Central memory CD8-positive, alpha-beta T cell (primary cell): ENCODE data around the gene C17orf67.
A peak's percentile ranks its signal among the peaks of the same experiment; 100 is the strongest.
"Not testable (repeated sequence)": the region's sequence is repeated elsewhere in the genome, so short reads cannot be mapped to it uniquely, and the experiment has no call there.

ENCODE experiments used
- ATAC-seq: fragments of 150-1000 bp; cut with Tn5 transposase; replicated peaks from 2 replicates; pipeline ENCODE4 v1.10.0; 2022; ENCODE audit warnings: mild to moderate bottlenecking, moderate FRiP score, moderate number of reproducible peaks; ENCODE audit not compliant: poor library complexity, severe bottlenecking; ENCODE audit errors: extremely low read depth
- DNase-seq, 2 donors: peaks; one replicate each; pipeline ENCODE4 v3.0.0; 2021; ENCODE audit warnings: low spot score in 2 of 2
- H3K27ac Mint-ChIP-seq: one replicate; pipeline ENCODE4 v1.8.0; 2022; ENCODE audit warnings: low read depth, mild to moderate bottlenecking, moderate library complexity, mixed read lengths
- H3K27me3 Mint-ChIP-seq: one replicate; pipeline ENCODE4 v1.8.0; 2022; ENCODE audit warnings: mixed read lengths
- H3K36me3 Mint-ChIP-seq: one replicate; pipeline ENCODE4 v1.8.0; 2022; ENCODE audit warnings: mild to moderate bottlenecking, moderate library complexity, mixed read lengths; ENCODE audit not compliant: insufficient read depth
- H3K4me1 Mint-ChIP-seq: one replicate; pipeline ENCODE4 v1.8.0; 2022; ENCODE audit warnings: mixed read lengths
- H3K4me3 Mint-ChIP-seq: one replicate; pipeline ENCODE4 v1.8.0; 2022; ENCODE audit warnings: mild to moderate bottlenecking, moderate library complexity, mixed read lengths
- H3K9me3 Mint-ChIP-seq: one replicate; pipeline ENCODE4 v1.8.0; 2022; ENCODE audit warnings: mixed read lengths

C17orf67 gene

GRCh38 chr17:56777859-56778258 is 55.9 kb downstream of the C17orf67 start:
- H3K27me3 Mint-ChIP-seq: peaks cover 10% of the 10 kb centered on the region
- peaks cover 20% of the 10 kb centered on the region for H3K4me1 Mint-ChIP-seq
- DNase-seq: no peak
- no peak overlapping the region for H3K4me3 Mint-ChIP-seq
- no peaks in the 10 kb centered on the region for H3K9me3 Mint-ChIP-seq
- no peak for ATAC-seq
- H3K27ac Mint-ChIP-seq: no peak overlapping the region
- no peaks in the 10 kb centered on the region for H3K36me3 Mint-ChIP-seq

DNA sequence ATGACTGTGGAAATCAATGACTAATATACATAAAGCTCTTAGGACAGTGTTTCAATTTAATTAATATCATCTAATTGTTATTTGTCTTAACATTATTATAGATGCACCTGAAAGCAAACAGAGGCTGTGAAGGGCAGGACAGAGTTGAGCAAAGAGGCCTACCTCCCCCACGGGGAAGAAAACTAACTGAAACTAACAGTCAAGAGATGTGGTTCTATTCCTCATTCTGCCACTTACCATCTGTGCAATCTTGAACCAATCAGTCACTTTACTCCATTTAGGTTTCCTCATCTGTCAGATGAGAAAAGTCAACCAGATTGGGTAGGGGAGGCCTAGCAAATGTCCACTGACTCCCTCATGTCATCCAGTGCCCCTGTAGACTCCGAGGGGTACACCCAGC is 59.1 kb downstream of the C17orf67 start:
- Mint-ChIP-seq H3K27me3 (no peaks in the 10 kb centered on the region), H3K4me1 (peaks cover 10% of the 10 kb centered on the region), H3K9me3 (no peaks in the 10 kb centered on the region), H3K27ac (no peak overlapping the region), H3K4me3 (no peak overlapping the region), H3K36me3 (no peaks in the 10 kb centered on the region)
- no peak for DNase-seq
- no peak for ATAC-seq

GRCh38 chr17:56773124-56773523 is 60.6 kb downstream of the C17orf67 start:
- Mint-ChIP-seq H3K27ac (no peak overlapping the region), H3K27me3 (no peaks in the 10 kb centered on the region), H3K4me1 (no peaks in the 10 kb centered on the region), H3K36me3 (no peaks in the 10 kb centered on the region), H3K9me3 (no peaks in the 10 kb centered on the region), H3K4me3 (no peak overlapping the region)
- ATAC-seq (no peak), DNase-seq (no peak)

- Mint-ChIP-seq H3K27me3 (no peaks in the 10 kb centered on the region), H3K4me3 (no peak overlapping the region), H3K9me3 (no peaks in the 10 kb centered on the region), H3K4me1 (no peaks in the 10 kb centered on the region), H3K36me3 (no peaks in the 10 kb centered on the region), H3K27ac (no peak overlapping the region)
- DNase-seq (no peak), ATAC-seq (no peak)
Observed at GRCh38 chr17:56772442-56772841, 61.3 kb downstream of the C17orf67 start.

DNA sequence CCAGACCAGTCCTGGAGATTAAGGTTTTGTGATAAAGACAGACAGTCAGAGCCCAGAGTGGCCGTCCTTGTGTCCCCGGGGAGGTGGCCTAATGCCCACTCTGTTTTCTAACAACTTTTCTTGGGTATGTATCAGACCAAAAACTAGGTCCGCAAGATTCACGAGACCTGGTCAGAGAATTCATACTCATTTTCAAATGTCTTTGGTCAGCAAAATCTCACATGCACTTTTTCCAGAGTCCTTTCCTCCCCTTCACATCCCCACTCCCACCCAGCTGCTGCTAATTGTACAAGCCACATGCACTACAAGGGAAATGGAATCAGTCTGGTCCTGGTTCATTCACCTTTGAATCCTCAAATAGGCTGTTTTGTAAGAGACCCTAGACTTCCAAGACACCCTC is 61.7 kb downstream of the C17orf67 start:
- no peaks in the 10 kb centered on the region for H3K36me3 Mint-ChIP-seq
- DNase-seq (no peak), ATAC-seq (no peak)
- H3K27me3 Mint-ChIP-seq: no peaks in the 10 kb centered on the region
- H3K4me3 Mint-ChIP-seq: no peak overlapping the region
- no peak overlapping the region for H3K27ac Mint-ChIP-seq
- no peaks in the 10 kb centered on the region for H3K9me3 Mint-ChIP-seq
- H3K4me1 Mint-ChIP-seq: no peaks in the 10 kb centered on the region

DNA sequence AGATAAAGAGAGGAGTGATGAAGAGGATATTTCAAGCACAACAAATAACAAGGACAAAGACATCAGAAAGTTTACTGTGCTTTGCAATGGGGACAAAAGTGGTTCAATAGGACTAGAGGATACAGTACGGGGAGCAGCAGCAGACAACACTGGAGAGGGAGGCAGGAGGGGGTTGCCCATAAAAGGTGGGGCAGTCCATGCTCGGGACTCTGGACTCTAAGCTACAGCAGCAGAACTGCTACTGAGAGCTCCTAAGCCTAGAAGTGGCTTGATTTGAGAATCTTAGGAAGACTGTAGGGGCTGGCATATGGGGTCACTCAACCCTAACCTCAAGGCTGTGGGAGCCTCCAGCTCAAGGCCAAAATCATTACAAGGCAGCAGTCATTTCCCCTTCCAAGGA is 62.2 kb downstream of the C17orf67 start:
- H3K27ac Mint-ChIP-seq: no peak overlapping the region
- no peaks in the 10 kb centered on the region for H3K27me3 Mint-ChIP-seq
- no peak for ATAC-seq
- H3K9me3 Mint-ChIP-seq: no peaks in the 10 kb centered on the region
- no peak for DNase-seq
- H3K4me1 Mint-ChIP-seq: no peaks in the 10 kb centered on the region
- H3K4me3 Mint-ChIP-seq: no peak overlapping the region
- no peaks in the 10 kb centered on the region for H3K36me3 Mint-ChIP-seq

DNA sequence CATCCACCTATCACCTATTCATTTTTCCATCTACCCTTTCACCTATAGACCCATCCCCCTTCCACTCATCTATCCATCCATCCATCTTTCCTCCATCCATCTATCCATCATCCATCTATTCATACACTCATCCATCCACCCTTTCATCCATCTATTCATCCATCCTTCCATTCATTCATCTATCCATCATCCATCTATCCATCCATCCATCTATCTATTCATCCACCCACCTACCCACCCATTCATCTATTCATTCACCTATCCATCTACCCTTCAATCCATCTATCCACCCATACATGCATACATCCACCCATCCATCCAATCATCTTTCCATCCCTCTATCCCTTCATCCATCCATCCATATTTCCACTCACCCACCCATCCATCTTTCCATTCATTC is 63.3 kb downstream of the C17orf67 start:
- H3K36me3 Mint-ChIP-seq: no peaks in the 10 kb centered on the region
- no peaks in the 10 kb centered on the region for H3K9me3 Mint-ChIP-seq
- no peaks in the 10 kb centered on the region for H3K4me1 Mint-ChIP-seq
- H3K27ac Mint-ChIP-seq: no peak overlapping the region
- ATAC-seq (no peak), DNase-seq (no peak)
- H3K4me3 Mint-ChIP-seq: no peak overlapping the region
- H3K27me3 Mint-ChIP-seq: peaks cover 4% of the 10 kb centered on the region

DNA sequence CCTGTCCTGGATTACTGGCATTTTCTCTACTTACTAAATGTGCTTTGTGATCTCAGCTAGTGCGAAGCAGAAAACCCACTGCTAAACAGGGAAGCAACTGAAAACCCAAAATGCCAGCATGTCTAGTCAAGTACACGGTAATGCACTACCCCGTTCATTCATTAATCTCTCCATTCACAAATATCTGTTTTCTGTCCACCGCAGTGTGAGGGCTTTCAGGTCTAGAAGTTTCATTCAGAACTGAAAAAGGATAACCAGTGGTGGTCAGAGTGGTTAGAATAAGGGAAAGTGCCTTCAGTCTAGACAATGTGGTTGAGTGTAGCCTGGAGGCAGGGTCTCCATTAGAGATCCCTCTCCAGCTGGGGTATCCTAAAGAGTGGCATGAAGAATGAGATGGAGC is 68.3 kb downstream of the C17orf67 start:
- Mint-ChIP-seq H3K27ac (no peak overlapping the region), H3K27me3 (peaks cover 37% of the 10 kb centered on the region), H3K9me3 (no peaks in the 10 kb centered on the region), H3K36me3 (no peaks in the 10 kb centered on the region), H3K4me1 (no peaks in the 10 kb centered on the region), H3K4me3 (no peak overlapping the region)
- ATAC-seq: no peak
- DNase-seq: no peak

GRCh38 chr17:56762988-56763387 is 70.7 kb downstream of the C17orf67 start:
- DNase-seq (no peak), ATAC-seq (no peak)
- Mint-ChIP-seq H3K27me3 (peaks cover 43% of the 10 kb centered on the region), H3K36me3 (peaks cover 1% of the 10 kb centered on the region), H3K27ac (no peak overlapping the region), H3K9me3 (no peaks in the 10 kb centered on the region), H3K4me1 (no peaks in the 10 kb centered on the region), H3K4me3 (no peak overlapping the region)

DNA sequence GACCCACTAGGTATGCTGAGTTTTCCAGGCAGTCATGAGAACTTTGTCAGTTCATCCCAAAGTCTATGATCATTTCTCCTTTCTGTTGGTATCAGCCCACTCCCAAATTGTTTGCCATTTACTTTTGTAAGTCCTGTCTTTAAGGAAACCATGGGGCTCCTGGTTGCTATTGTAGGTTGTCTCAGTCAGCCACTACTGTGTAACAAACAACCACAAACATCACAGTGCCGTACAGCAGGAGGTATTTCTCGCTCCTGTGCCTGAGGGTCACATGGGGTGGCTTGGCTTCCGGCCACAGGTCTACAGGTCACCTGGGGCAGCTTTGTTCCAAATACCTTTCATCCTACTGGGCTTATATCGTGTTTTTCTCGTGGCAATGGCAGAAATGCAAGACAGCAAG is 71.6 kb downstream of the C17orf67 start:
- DNase-seq (no peak), ATAC-seq (no peak)
- Mint-ChIP-seq H3K27ac (no peak overlapping the region), H3K4me3 (no peak overlapping the region), H3K27me3 (peaks cover 52% of the 10 kb centered on the region), H3K36me3 (peaks cover 1% of the 10 kb centered on the region), H3K9me3 (no peaks in the 10 kb centered on the region), H3K4me1 (no peaks in the 10 kb centered on the region)

DNA sequence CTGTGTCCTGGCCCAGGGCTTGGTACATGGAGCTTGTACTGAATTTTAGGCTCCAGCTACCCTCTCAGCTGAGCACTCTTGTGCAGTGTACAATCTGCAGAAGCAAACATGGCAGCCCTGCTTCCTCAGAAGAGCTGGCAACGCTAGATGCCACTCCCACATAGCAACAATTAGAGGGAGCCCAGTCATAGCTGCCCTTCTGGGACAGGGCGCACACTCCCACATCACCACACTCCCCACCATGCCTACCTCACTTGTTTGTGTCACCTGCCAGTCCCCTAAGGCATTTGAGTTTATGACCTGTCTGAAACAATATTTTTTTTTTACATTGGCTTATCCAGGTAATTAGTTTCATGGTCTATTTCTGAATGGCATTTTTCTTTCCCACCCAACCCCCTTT is 72.3 kb downstream of the C17orf67 start:
- Mint-ChIP-seq H3K27ac (no peak overlapping the region), H3K4me3 (no peak overlapping the region), H3K27me3 (peaks cover 59% of the 10 kb centered on the region), H3K4me1 (no peaks in the 10 kb centered on the region), H3K9me3 (no peaks in the 10 kb centered on the region), H3K36me3 (peaks cover 1% of the 10 kb centered on the region)
- DNase-seq: no peak
- ATAC-seq: no peak

DNA sequence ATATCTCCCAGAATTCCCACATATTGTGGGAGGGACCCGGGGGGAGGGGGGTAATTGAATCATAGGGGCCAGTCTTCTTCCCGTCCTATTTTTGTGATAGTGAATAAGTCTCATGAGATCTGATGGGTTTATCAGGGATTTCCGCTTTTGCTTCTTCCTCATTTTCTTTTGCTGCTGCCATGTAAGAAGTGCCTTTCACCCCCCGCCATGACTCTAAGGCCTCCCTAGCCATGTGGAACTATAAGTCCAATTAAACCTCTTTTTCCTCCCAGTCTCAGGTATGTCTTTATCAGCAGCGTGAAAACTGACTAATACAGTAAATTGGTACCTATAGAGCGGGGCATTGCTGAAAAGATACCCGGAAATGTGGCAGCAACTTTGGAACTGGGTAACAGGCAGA is 76.1 kb downstream of the C17orf67 start:
- not testable (repeated sequence) for H3K36me3 Mint-ChIP-seq, DNase-seq, ATAC-seq, H3K4me1 Mint-ChIP-seq, H3K27ac Mint-ChIP-seq, H3K4me3 Mint-ChIP-seq, H3K9me3 Mint-ChIP-seq
- H3K27me3 Mint-ChIP-seq: peaks cover 51% of the 10 kb centered on the region

DNA sequence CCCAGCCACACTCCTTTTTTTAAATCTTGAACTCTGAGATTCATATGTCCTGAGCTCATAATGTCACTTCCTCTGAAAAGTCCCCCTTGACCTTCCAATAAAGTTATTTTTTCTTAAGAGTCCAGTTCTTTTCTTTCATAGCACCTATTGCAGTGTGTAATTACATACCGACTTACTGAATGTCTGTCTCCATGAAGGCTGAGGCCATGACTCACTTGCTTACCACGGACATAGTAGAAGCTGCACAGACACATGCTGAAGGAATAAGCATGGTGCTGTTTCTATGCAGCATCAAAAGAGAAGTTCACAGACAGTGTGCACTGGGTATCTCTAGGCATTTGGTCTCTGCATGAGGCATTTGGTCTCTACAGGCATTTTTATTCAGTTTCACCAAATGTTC is 77.2 kb downstream of the C17orf67 start:
- Mint-ChIP-seq H3K36me3 (peaks cover 1% of the 10 kb centered on the region), H3K27ac (no peak overlapping the region), H3K27me3 (peaks cover 43% of the 10 kb centered on the region), H3K4me3 (no peak overlapping the region), H3K9me3 (no peaks in the 10 kb centered on the region), H3K4me1 (no peaks in the 10 kb centered on the region)
- ATAC-seq (no peak), DNase-seq (no peak)

GRCh38 chr17:56755310-56755709 is 78.4 kb downstream of the C17orf67 start:
- Mint-ChIP-seq H3K27me3 (peaks cover 43% of the 10 kb centered on the region), H3K9me3 (no peaks in the 10 kb centered on the region), H3K4me1 (peaks cover 5% of the 10 kb centered on the region), H3K36me3 (peaks cover under 1% of the 10 kb centered on the region), H3K27ac (peak overlapping the region; percentile 11), H3K4me3 (no peak overlapping the region)
- ATAC-seq (no peak), DNase-seq (no peak)
